SK-N-MC (cell line): ENCODE results near the gene TEX19.

Source experiments
- EZH2 ChIP-seq: fragments of 200-600 bp; sonication (generic); IDR thresholded peaks from one replicate; pipeline ENCODE4 v1.6.1; 2017; ENCODE audit warnings: antibody characterized with exemption
- FOXP2 ChIP-seq: optimal IDR thresholded peaks from 2 replicates; pipeline ENCODE3; 2011; ENCODE audit warnings: mild to moderate bottlenecking, moderate library complexity; ENCODE audit not compliant: insufficient read depth; ENCODE audit errors: extremely low read length, control extremely low read depth
- POLR2AphosphoS5 ChIP-seq: IDR thresholded peaks from 2 replicates; pipeline ENCODE4 v1.6.1; 2012; ENCODE audit warnings: mild to moderate bottlenecking, low read depth, low read length, borderline replicate concordance

DNA sequence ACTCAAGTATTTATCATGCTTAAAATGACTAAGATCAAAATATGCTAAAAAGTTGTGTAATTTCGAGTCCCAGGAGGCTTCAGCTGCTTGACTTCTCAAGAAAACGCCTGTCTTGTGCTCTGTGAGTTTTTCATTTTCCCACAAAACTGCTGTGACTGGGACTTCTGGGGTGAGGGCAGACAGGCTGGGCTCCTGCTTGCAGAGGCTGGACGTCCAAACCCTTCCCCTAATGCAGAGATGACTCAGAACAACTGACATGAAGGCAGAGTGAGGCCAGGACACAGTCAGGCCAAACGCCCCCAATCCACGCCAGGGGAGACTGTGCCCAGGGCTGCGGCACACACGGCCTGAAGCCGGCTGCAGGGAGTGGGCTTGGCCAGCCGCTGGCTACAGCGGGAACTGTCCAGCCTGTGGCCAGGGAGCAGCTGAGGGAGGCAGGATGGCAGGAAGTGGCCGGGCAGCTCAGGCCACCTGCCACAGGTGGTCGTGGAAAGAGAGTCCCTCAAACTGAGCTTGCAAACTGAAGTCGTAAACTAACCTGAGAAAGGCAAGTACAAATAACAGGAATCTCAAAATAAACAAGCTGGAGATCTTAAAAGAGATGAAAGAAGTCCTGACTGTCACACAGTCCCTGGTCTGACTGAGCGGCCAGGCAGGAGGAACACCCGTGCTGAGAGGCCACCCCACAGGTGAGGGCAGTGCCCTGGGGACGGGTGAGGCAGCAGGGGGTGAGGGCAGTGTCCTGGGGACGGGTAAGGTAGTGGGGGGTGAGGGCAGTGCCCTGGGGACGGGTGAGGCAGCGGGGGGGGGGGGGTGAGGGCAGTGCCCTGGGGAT lies 37.8 kb downstream of the TEX19 start:
- TF ChIP-seq EZH2 (no peak), POLR2AphosphoS5 (no peak), FOXP2 (no peak)
